Amniotic epithelial cell (primary cell): ENCODE data around the gene NFAT5.
A peak's percentile ranks its signal among the peaks of the same experiment; 100 is the strongest.
"Not testable (repeated sequence)": the region's sequence is repeated elsewhere in the genome, so short reads cannot be mapped to it uniquely, and the experiment has no call there.

Experiments used
- DNase-seq: peaks from one replicate; pipeline ENCODE4 v3.0.0-alpha.2; 2010; ENCODE audit warnings: low read depth

NFAT5 gene

DNA sequence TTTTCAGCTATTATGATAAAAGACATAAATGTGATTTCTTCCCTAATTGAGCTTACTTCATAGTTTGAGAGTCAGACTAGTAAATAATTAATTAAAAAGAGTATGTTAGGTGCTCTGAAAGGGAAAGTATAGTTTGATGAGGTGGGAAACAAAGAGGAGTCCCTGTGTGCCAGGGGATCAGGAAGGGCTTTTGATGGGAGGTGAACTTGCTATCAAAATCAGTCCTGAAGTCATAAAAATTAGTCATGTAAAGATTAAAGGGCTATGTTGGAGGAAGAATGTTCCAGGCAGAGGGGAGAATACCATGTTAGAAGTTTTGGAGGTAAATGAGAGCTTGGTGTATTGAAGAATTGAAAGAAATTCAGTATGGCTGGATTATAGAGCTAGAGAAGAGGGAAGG is 31.0 kb downstream of the NFAT5 start:
- no peak for DNase-seq

DNA sequence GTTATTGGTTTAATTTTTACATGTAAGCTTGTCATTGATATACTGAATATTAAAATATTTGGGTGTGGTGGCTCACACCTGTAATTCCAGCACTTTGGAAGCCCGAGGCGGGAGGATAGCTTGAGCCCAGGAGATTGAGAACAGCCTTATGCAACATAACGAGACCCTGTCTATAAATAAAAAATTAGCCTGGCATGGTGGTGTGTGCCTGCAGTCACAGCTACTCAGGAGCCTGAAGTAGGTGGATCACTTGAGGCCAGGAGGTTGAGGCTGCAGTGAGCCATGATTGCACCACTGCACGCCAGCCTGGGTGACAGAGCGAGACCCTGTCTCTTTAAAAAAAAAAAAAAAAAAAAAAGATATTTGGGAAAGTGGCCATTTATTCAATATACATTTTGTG is 32.3 kb downstream of the NFAT5 start:
- no peak for DNase-seq

DNA sequence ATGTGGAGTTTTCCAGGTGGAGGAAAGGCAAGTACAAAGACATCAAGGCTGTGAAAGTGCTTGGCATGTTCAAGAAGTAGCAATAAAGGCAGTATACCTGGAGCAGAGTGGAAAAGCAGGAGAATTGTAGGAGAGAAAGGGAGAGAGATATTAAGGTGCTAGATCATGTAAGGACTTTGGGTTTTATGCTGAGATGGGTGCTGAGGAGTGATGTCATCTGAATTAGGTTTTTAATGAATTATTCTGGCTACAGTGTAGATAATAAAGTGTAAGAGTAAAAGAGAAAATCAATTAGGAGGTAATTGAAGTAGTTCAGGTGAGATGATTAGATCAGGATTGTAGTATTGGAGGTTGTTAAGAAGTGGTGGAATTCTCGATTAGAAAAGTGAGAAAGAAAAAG is 34.0 kb downstream of the NFAT5 start:
- DNase-seq: no peak

DNA sequence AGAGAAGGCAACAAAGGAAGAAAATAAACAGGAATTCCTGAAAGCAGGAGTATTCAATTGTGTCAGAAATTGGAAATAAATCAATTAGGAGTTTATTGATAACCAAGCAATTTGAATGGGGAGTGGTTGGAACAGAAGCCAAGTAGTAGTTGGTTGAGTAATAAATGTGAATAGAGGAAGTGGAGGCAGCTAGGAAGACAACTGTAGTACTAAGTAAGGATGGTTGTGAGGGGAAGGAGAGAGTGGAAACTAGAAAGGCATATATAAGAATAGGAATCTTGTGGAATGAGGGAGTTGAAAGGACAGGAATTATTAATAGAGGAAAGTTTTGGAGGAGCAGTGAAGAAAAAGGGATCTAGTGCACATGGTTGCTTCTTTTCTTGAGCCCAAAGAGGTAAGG is 34.4 kb downstream of the NFAT5 start:
- no peak for DNase-seq

DNA sequence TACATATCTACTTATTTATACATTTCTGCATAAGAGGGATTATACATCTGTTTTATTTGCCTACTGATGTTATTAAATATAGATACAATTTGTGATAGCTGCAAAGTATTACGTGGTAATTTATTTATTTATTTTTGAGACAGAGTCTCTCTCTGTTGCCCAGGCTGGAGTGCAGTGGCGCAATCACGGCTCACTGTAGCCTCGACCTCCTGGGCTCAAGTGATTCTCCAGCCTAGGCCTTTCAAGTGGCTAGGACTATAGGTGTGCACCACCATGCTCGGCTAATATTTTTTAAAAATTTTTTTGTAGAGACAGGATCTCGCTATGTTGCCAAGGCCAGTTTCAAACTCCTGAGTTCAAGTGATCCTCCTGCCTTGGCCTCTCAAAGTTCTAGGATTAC is 35.5 kb downstream of the NFAT5 start:
- DNase-seq: no peak

DNA sequence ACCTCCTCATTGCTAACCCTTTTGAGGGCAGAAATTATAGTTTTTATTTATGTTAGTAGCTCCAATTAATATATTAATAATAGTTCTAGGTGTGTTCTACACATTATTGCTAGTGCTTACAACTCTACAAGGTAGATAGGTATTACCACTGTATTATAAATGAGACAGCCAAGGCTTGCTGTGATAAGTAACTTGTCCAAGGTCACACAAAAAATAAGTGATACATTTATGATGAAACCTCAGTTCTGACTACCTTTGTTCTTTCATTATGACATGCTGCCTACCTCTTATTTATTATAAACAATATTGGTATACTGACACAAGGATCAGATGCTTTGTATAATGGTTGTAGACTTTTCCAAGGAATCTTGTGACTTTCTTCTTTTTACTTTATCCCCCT is 41.2 kb downstream of the NFAT5 start:
- DNase-seq: no peak

DNA sequence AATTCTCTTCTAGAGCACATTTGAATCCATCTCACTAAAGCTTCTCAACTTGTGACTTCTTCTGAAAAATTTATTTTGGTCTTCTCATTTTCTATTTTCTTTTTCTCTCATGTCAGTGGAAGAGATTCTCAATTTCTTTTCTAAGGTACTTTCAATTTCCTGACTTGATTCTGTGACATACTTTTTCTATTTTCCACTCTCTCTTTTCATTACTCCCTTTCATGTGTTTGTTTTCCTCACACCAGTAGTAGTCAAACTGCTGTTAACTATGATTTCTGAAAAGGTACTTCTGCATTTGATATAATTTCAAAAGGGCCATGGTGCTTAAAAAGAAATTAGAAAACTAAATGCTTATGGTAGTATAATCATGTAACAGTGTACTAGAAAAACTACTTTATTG is 41.9 kb downstream of the NFAT5 start:
- no peak for DNase-seq

DNA sequence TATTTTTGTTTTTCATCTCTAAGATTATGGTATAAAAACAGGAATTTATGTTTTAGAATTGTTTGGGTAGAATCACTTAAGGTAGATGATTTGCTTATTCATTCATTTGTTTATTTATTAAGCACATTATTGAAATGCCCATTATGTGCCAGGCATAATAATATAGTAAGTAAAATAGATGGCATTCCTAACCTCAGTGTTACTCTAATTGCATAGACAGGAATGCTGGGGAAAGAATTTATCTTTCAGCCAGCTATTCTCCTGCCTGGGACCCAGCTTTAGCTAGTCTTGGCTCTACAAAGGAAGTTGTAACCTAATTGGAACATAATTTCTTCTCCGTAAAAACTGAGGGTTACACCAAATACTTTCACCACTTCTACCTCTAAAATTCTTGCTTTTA is 44.6 kb downstream of the NFAT5 start:
- no peak for DNase-seq

DNA sequence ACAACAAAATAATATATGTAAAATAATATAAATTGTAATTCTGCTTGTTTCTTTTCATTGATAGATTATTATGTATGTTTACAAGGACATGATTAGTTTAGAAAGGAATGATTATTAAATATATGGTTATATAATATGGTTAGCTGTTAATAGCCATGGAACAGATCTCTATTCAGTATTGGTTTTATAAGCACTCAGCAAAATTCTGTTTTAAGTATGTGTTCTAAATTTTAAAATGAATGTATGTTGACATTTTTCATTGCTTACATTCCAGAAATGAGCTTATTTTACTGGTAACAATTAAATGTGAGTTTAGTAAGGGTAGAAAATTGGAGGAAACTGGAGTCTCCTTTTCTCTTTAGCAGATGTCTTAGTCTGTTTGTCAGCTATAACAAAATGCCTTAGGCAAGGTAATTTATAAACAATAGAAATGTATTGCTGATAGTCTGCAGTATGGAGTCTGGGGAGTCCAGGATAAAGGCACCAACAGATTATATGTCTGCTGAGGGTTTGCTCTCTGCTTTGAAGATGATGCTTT is 45.4 kb downstream of the NFAT5 start:
- DNase-seq: no peak

DNA sequence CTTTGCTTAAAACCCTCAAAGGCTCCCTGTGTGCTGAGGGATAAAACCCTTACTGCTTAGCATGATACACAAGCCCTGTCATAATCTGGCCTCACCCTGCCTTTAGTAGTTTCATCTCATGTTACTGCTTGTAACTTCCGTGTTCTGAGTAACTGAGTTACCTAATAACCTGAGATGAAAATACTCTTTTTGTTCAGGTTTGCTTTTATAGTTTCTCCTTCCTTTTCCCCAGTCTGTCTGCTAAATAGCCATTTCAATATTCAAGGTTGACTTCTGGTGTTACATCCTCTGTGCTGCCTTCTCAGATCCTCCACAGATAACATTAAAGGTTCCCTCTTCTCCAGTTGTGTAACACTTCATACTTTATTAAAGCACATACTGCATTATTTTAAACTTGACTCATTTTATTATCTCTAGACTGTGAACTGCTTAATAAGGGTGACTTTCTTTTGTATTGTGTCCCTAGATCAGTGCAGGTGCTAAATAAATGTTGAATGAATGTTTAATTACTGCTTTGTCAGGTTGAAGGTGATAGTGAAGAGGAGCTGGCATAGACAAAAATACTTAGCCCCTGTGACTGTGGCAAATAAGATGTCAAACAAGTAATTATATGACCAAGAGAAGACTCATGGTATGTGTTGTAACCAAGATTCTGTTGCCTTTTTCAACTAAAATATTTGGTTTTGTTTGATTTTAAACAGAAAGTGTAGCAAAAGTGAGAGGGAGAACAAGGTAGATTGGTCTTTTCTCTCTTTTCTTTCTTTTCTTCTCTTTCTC is 47.8 kb downstream of the NFAT5 start:
- peak; percentile 77 for DNase-seq

DNA sequence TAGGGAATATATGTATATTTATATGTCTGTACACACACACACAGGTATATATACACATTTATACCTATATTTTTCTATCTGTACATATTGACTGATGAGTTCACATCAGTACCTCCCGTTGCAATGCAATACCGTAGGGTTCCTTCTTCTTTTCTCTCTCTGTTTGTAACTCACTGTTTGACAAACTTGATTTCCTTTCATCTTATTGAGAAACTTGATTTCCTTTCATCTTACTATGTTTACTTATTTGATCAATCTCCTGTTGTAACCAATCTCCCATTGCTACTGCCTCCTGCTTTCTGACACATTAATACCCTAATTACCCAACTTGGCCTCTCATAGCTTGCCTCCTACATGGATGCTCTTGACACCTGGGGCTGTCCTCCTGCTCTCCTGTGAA is 49.8 kb downstream of the NFAT5 start:
- DNase-seq: no peak

DNA sequence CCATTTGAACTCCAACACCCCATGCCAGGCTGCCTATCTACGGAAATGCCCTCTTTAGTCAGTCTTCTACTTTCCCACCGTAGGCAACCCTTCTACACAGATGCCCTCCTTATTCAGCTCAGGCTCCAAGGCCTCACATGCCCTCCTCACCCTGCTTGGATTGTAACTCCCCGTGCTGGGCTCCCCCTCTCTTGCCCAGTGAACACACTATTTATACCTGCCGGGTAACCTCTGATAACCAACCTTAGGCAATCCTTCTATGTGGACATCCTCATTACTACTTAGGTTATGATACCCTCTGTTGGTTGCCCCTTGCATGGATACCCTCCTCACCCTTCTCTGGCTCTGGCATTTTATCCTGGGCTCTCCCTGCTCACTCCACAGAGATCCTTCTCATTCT is 50.3 kb downstream of the NFAT5 start:
- DNase-seq: no peak

DNA sequence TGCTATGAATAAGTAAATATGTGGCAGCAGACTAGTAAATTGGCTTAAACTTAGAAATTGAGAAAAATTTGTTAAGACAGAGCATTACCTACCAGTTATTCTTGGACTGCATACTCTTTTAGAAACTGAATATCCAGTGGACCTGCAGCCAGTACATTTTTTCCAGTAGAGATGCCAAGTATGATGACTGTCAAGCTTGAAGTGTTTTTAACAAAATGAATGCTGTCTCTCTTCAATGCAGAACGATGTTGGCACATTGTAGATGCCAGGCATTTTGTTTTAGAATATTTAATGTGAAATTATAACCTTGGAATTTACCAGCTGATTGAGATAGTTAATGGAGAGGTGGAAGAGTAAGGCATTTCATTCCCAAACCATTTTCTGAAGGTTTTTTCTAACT is 52.5 kb downstream of the NFAT5 start:
- DNase-seq: no peak

DNA sequence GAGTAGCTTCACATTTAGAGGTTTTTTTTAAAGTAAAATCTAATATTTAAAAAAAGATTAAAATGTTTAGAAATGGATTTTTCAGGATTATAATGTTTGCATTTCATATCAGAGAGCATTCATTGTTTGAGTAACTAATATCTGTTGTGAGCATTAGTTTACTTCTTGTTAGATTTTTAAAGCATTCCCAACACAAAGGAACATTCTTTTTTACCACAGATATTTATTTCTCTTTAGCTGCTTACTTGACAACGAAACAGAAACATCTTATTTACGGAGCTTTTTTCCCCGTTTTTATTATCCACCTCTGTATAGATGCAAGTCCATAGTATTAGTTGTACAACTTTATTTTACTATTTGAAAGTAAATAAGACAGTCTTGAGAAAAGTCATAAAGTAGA is 53.0 kb downstream of the NFAT5 start:
- DNase-seq: peak; percentile 39

DNA sequence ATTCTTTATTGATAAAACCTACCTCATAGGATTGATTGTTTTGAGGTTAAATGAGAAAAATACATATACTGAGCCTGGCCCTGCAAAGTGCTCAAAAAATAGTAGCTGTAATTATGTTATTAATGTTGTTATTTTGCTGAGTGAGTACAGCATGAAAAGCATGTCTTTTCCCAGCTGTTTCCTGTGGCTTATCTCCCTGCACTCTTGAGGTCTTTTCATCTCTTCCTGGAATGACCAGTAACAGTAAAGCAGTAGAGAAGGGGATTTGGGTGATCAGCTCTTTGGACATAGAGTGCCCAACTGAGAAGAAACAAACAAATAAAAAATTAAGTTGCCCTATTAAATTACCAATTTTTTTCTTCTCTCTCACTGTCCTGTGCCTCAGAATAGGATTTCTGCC is 53.7 kb downstream of the NFAT5 start:
- DNase-seq: peak; percentile 72

DNA sequence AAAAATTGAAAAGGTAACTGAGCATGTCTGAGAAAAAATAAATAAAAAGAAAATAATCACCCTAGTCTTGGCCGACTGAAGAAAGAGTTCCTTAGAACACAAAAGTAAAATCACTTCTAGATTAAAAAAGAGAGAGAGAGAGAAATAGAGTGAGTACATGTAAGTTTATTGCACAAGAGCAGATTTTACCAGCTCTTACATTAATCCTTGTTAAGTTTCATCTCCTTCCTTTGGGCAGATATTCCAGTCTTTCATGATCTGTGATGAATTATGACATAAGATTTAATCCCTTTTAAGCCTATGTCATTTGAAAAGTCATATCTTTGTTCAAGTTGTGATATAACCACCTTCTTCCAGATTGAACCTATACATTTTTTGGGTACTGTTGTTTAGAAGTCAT is 54.8 kb downstream of the NFAT5 start:
- peak; percentile 86 for DNase-seq

DNA sequence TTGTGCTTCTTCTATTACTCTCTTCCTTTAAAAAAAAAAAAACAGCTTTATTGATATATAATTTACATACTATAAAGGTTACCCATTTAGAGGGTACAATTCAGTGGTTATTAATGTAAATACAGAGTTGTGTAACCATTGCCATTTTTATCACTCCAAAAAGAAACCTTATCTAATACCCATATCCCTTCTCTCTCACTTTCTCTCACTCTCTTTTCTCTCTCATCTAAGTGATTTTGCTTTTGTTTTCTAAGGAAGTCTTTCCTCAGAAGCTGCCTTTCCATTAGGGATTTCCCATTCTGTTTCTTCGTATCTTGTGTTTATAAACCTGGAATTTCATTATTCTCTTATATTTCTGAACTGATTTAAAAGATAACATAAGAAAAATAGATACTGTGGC is 55.5 kb downstream of the NFAT5 start:
- no peak for DNase-seq

DNA sequence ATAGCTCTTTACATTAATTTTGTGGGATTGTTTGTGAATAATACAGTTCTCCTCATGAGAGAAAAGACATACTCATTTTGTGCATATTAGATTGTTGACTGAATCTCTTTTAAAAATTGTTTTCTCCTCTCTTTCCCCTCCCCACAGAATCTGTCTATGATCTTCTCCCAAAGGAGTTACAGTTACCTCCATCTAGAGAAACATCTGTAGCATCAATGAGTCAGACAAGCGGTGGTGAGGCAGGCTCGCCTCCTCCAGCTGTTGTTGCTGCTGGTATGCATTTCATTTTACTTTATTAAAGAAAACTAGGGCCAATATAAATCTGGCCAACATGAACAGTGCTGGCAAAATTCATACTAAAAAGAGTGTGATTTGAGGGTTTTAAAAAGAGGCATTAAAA is 60.5 kb downstream of the NFAT5 start:
- DNase-seq: peak; percentile 34

DNA sequence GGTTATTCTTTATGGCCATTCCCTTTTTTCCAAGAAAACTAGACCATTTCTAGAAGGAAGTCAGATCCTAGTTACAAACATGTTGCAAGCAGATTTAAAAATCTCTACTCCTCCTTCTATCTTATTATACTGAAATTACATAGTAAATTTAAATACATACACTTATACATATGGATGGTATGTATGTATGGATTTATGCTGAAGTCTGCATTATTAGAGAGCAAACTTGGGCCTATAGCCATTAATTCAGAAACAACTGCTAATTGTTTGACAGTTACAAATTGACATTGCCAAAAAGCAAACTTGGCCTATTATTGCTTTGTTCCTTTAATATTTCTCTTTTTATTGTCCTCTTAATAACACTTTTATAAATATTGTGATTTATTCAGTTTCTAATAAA is 67.1 kb downstream of the NFAT5 start:
- no peak for DNase-seq

DNA sequence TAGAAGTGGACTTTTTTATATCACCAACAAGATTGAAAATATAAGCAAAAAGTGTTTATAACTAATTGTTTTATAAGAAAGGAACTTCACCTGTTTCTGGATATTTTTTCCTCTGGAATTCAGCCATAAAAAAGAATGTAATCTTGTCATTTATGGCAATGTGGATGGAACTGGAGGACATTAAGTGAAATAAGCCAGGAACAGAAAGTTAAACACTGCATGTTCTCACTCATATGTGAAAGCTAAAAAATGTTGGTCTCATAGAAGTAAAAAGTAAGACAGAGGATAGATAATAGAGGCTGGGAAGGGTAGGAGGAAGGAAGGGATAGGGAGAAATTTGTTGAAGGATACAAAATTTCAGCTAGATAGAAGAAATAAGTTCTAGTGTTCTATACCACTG is 67.6 kb downstream of the NFAT5 start:
- no peak for DNase-seq

DNA sequence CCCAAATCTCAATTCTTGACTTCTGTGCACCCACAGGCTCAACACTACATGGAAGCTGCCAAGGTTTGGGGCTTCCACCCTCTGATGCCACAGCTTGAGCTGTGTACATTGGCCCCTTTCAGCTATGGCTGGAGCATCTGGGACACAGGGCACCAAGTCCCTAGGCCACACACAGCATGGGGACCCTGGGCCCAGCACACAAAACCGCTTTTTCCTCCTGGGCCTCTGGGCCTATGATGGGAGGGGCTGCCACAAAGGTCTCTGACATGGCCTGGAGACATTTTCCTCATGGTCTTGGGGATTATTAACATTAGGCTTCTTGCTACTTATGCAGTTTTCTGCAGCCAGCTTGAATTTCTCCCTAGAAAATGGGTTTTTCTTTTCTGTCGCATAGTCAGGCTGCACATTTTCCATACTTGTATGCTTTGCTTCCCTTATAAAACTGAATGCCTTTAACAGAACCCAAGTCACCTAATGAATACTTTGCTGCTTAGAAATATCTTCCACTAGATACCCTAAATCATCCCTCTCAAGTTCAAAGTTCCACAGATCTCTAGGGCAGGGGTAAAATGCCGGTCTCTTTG is 70.9 kb downstream of the NFAT5 start:
- not testable (repeated sequence) for DNase-seq

DNA sequence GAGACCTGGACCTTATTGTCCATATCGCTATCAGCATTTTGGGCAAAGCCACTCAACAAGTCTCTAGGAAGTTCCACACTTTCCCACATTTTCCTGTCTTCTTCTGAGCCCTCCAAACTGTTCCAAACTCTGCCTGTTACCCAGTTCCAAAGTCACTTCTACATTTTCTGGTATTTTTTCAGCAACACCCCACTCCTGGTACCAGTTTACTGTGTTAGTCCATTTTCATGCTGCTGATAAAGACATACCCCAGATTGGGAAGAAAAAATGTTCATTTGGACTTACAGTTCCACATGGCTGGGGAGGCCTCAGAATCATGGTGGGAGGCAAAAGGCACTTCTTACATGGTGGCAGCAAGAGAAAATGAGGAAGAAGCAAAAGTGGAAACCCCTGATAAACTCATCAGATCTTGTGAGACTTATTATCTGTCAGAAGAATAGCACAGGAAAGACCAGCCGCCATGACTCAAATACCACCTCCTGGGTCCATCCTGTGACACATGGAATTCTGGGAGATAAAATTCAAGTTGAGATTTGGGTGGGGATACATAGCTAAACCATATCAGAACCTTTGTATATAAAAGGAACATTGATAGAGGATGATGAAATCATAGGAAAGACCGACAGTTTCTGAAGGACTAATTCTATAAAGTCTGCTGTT is 71.6 kb downstream of the NFAT5 start:
- not testable (repeated sequence) for DNase-seq

DNA sequence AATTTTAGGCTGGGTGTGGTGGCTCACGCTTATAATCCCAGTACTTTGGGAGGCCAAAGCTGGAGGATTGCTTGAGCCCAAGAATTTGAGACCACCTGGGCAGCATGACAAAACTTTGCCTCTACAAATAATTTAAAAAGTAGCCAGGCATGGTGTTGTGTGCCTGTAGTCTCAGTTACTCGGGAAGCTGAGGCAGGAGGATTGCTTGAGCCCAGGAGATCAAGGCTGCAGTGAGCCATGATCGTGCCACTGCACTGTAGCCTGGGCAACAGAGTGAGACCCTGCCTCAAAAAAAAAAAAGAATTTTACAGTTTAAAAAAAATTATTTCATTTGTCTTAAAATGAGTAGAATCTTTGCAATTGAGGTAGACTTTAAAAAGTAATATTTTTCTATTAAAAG is 78.2 kb downstream of the NFAT5 start:
- not testable (repeated sequence) for DNase-seq
